Right atrium auricular region (tissue), 2 donors: ENCODE measurements around the gene SLIT3. TPM values are rescaled to one million over a fixed set of nuclear protein-coding genes. Genes with fewer than 3 reads are reported as not detected.

Experiments used
- DNase-seq: peaks from one replicate; pipeline ENCODE4 v3.0.0-alpha.2; 2019; ENCODE audit warnings: low spot score
- H3K27ac ChIP-seq, 2 donors: fragments of 200-600 bp; sonication (generic); 1 replicate in 1 of 2; 2 replicates in 1 of 2; pipeline ENCODE4 v1.5.1; 2016 to 2019
- H3K27me3 ChIP-seq, 2 donors: fragments of 200-600 bp; sonication (generic); one replicate each; pipeline versions ENCODE4 v1.5.1 to v1.6.0; 2017 to 2019
- H3K36me3 ChIP-seq: fragments of 200-600 bp; sonication (generic); one replicate; pipeline ENCODE4 v1.5.1; 2016
- H3K4me1 ChIP-seq, 2 donors: fragments of 200-600 bp; sonication (generic); one replicate each; pipeline versions ENCODE4 v1.5.1 to v1.6.0; 2017 to 2019
- H3K4me3 ChIP-seq, 2 donors: fragments of 200-600 bp; sonication (generic); 1 replicate in 1 of 2; 2 replicates in 1 of 2; pipeline ENCODE4 v1.5.1; 2017 to 2019; ENCODE audit warnings: mild to moderate bottlenecking in 1 of 2, moderate library complexity in 1 of 2
- H3K9me3 ChIP-seq, 2 donors: fragments of 200-600 bp; sonication (generic); one replicate each; pipeline ENCODE4 v1.5.1; 2019
- CTCF ChIP-seq, 2 donors: fragments of 200-600 bp; sonication (generic); IDR thresholded peaks; one replicate each; pipeline ENCODE4 v1.5.1; 2019; ENCODE audit warnings: antibody characterized with exemption in 2 of 2
- total RNA-seq, 2 donors: library from RNA; depleted of rRNA; stranded (reverse); fragments of >200 nt; gene quantifications; one replicate each; pipeline ENCODE4 v1.1.0, GENCODE V29; 2016

The SLIT3 gene
- total RNA-seq, 2 donors from 2014 or later: 66.1 to 85.8 TPM

GRCh38 chr5:168850683-168851082 lies 450.3 kb downstream of the SLIT3 start:
- Histone ChIP-seq H3K27ac (no peak overlapping the region), H3K36me3 (no peaks in the 10 kb centered on the region), H3K27me3 (no peaks in the 10 kb centered on the region), H3K4me1 (peaks cover 0 to 12% of the 10 kb centered on the region in 2 donors), H3K4me3 (no peak overlapping the region), H3K9me3 (no peaks in the 10 kb centered on the region)
- no peak for DNase-seq
- TF ChIP-seq CTCF (IDR thresholded peaks at IDR 0.05): no peak

- Histone ChIP-seq H3K27ac (no peak overlapping the region), H3K27me3 (no peaks in the 10 kb centered on the region), H3K9me3 (no peaks in the 10 kb centered on the region), H3K36me3 (no peaks in the 10 kb centered on the region), H3K4me3 (no peak overlapping the region), H3K4me1 (peaks cover 0 to 12% of the 10 kb centered on the region in 2 donors)
- TF ChIP-seq CTCF (IDR thresholded peaks at IDR 0.05): no peak
- DNase-seq: no peak
These were observed 452.4 kb downstream of the SLIT3 start for GRCh38 chr5:168848569-168848968.

- no peaks in the 10 kb centered on the region for H3K36me3 ChIP-seq
- no peak overlapping the region for H3K27ac ChIP-seq
- no peak for TF ChIP-seq CTCF (IDR thresholded peaks at IDR 0.05)
- H3K27me3 ChIP-seq: no peaks in the 10 kb centered on the region
- H3K4me3 ChIP-seq: no peak overlapping the region
- H3K9me3 ChIP-seq: no peaks in the 10 kb centered on the region
- H3K4me1 ChIP-seq: peaks cover 0 to 12% of the 10 kb centered on the region in 2 donors
- DNase-seq: no peak
These were observed 453.3 kb downstream of the SLIT3 start for GRCh38 chr5:168847511-168848073.

GRCh38 chr5:168844922-168845296 lies 456.0 kb downstream of the SLIT3 start:
- Histone ChIP-seq H3K4me1 (peaks cover 0 to 12% of the 10 kb centered on the region in 2 donors), H3K36me3 (no peaks in the 10 kb centered on the region), H3K27ac (peak overlapping the region; percentile 78 to 87), H3K27me3 (no peaks in the 10 kb centered on the region), H3K4me3 (peak overlapping the region in 1 of 2 donors; percentile 48), H3K9me3 (no peaks in the 10 kb centered on the region)
- no peak for DNase-seq
- no peak for TF ChIP-seq CTCF (IDR thresholded peaks at IDR 0.05)

- no peaks in the 10 kb centered on the region for H3K36me3 ChIP-seq
- DNase-seq: no peak
These were observed 456.7 kb downstream of the SLIT3 start for GRCh38 chr5:168844016-168844921.

More at GRCh38 chr5:168844016-168844921, 456.7 kb downstream of the SLIT3 start:
- H3K4me1 ChIP-seq: peaks cover 0 to 12% of the 10 kb centered on the region in 2 donors
- TF ChIP-seq CTCF (IDR thresholded peaks at IDR 0.05): no peak
- peak overlapping the region; percentile 31 to 48 for H3K4me3 ChIP-seq
- H3K9me3 ChIP-seq: no peaks in the 10 kb centered on the region
- peak overlapping the region; percentile 78 to 87 for H3K27ac ChIP-seq
- no peaks in the 10 kb centered on the region for H3K27me3 ChIP-seq
